Activated CD8-positive, alpha-beta memory T cell treated with anti-CD3 and anti-CD28 coated beads for 4 hours (primary cell): ENCODE results near the gene CCDC142.
"Not testable (repeated sequence)": the region's sequence is repeated elsewhere in the genome, so short reads cannot be mapped to it uniquely, and the experiment has no call there.

Experiments
- DNase-seq, 2 donors: peaks; one replicate each; pipeline ENCODE4 v3.0.0-alpha.2; 2020; ENCODE audit warnings: low read depth in 2 of 2

The CCDC142 gene

DNA sequence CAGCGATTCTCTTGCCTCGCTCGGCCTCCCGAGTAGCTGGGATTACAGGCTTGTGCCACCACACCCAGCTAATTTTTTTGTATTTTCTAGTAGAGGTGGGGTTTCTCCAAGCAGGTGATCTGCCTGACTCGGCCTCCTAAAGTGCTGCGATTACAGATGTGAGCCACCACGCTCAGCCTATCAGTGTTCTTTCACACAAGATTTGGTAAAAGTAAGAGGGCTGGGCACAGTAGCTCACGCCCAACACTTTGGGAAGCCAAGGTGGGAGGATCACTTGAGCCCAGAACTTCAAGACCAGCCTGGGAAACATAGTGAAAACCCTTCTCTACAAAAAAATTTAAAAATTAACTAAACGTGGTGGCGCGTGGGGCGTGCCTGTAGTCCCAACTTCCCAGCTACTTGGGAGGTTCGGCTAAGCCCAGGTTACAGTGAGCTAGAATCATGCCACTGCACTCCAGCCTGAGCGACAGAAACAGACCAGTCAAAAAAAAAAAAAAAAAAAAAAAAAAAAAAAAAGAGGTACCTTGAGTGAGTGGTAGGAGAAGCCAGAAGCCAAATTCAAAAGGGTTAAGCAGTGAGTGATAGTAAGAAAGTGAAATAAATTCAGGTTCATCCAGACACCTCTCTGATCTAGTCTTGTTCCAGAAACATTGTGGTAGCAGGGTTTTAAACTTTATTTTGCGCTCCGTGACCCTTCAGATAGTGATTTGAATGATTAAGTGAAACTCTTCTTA, 11.3 kb downstream of the CCDC142 start:
- DNase-seq, result no peak

GRCh38 chr2:74470742-74471141, 12.1 kb downstream of the CCDC142 start:
- not testable (repeated sequence) for DNase-seq

- DNase-seq, result no peak
These were observed 18.4 kb downstream of the CCDC142 start for GRCh38 chr2:74464406-74464805.

DNA sequence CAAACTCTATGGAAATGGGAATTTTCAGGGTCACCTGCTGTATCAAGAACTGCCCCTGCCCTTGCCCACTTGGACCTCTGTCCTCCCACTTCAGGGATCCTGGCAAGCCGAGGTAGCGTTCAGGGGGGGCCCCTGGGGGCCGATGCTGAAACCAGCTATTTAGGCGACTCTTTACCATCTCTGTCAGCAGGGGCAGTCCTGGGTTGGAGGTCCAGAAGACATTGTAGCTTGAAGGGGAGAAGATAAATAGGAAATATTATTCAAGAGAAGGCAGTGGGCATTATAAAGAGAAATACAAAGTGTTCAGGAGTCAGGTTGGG, 20.1 kb downstream of the CCDC142 start:
- DNase-seq, result no peak

GRCh38 chr2:74462054-74462785, 20.6 kb downstream of the CCDC142 start:
- DNase-seq, result no peak

DNA sequence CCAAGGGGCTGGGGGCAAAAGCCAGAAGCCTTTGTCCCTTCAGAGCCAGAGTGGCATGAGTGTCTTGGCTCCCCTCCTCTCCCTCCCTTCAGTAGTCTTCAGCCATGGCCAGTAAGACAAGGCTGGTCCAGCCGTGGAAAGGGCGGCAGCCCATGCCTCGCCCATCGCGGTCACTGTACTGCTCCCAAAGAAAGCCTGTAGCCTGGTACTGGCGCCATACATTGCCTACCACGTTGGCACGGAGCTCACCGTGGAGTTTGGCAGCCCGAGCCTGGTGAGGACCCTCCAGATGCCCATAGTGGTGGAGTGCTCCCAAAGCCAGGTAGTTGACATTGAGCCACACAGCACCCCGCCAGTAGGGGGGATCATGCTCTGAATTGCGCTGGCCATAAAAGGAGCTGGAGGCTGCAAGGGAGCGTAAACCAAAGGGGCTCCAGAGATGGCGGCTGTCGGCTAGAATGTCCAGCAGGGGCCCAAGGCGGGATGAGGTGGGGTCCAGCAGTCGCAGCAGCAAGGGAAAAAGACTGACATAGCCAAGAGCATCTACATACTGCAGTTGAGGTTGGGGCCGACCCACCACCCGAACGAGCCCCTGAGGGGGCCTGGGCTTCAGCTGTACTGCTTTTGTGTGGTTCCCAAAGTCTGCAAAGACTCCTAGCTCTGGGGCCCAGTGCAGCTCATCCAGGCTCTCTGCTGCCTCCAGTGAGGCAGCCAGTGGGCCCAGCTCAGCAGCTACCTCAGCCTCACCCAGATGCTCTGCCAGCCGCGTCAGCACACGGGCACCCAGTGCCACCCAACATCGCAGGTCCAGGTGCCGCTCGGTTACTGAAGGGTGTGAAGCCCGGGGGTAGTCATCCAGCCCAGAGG, 21.4 kb downstream of the CCDC142 start:
- DNase-seq, result no peak

DNA sequence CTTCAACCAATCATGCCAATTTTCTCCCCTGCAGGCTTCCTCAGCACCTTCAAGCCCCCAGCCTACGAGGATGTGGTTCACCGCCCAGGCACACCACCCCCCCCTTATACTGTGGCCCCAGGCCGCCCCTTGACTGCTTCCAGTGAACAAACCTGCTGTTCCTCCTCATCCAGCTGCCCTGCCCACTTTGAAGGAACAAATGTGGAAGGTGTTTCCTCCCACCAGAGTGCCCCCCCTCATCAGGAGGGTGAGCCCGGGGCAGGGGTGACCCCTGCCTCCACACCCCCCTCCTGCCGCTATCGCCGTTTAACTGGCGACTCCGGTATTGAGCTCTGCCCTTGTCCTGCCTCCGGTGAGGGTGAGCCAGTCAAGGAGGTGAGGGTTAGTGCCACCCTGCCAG, 22.6 kb downstream of the CCDC142 start:
- not testable (repeated sequence) for DNase-seq

GRCh38 chr2:74459503-74460118, 23.2 kb downstream of the CCDC142 start:
- not testable (repeated sequence) for DNase-seq

DNA sequence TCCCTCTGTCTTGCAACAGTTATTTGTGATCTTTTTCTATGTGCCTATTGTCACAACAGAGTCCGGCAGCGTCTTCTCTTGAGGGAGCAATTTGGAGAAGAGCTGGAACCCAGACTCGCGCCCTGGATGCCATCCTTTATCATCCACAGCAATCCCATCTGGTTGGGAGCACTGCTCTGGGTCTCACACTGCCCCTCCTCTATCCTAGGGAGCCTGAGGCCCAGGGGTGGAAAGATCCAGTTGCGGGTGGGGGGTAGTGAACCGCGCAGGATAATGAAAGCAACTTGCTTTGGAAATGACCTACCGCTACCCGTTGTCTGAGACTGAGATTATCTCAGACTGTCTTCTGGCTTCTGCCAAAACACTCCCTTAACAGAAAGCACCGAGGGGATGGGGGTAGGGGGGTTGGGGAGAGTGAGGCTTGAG, 23.8 kb downstream of the CCDC142 start:
- no peak for DNase-seq

GRCh38 chr2:74458132-74458937, 24.5 kb downstream of the CCDC142 start, which contains the start of gene WBP1:
Gene WBP1, plus strand, starts transcription at chr2:74458438. Its CDS starts 165 bp downstream, at chr2:74458603.
- DNase-seq, result peak; percentile 97 to 99

- peak; percentile 72 to 78 for DNase-seq
These were observed 25.2 kb downstream of the CCDC142 start for GRCh38 chr2:74457549-74458131.

DNA sequence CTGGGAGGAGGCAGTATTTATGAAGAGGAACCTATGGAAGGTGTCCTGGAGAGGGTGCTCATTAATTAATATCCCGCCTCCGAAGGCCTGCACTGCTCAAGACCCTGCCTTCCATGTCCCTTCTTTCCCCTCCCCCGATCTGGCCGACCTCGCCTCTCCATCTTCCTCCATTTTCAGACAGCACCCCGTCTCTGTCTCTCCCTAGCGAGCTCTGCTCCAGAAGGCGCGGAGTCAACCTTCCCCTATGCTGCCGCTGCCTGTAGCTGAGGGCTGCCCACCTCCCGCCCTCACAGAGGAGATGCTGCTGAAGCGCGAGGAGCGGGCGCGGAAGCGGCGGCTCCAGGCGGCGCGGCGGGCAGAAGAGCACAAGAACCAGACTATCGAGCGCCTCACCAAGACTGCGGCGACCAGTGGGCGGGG, 25.7 kb downstream of the CCDC142 start:
- no peak for DNase-seq

GRCh38 chr2:74454654-74455511, 27.9 kb downstream of the CCDC142 start, which contains the start of gene INO80B:
Gene INO80B, plus strand, starts transcription at chr2:74455087. Its CDS starts 30 bp downstream, at chr2:74455117.
- peak; percentile 96 for DNase-seq

GRCh38 chr2:74450570-74451190, 32.1 kb downstream of the CCDC142 start:
- no peak for DNase-seq

GRCh38 chr2:74448771-74449170, 34.0 kb downstream of the CCDC142 start:
- no peak for DNase-seq

DNA sequence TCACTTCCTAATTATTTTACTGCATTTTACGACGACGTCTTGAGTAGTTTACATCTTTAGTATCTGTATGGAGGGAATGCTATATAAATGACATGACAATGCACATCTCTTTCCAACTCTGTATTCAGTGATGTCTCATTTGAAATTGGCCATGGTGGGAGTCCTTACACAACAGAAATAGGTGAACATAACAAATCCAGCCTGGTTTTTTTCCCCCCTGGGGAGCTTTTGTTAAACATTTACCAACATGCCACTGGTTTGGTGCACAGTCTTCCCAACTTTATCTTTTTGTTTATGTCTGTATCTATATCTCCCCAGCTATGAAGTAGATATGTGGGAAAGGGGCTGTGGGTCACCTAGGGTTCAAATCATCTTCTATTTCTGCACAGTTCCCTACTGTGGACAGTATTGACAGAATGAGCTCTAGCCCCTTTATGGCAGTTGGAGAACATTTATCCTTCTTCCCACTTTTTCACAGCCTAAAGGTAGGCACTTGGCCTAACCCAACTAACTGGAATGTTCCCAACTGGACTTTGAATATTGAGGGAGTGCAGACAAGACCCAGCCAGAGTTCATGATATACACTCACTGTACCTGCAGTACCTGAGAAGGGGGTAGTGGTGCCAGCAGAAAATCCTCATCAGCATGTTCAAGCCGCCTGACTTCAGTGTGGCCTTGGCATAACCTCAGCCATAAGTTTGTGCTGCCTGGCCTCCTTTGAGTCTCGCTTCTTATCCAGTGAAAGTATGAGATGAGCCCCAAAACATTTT, 35.4 kb downstream of the CCDC142 start:
- no peak for DNase-seq

GRCh38 chr2:74444498-74445318, 38.1 kb downstream of the CCDC142 start:
- DNase-seq, result no peak
